GM19463 (cell line): ENCODE measurements around the gene MKNK2.

Source experiments
- ATAC-seq: cut with Tn5 transposase; IDR thresholded peaks from one replicate; pipeline ENCODE4 v1.9.1; 2021; ENCODE audit warnings: mild to moderate bottlenecking, moderate library complexity; ENCODE audit not compliant: unreplicated experiment

Gene MKNK2

GRCh38 chr19:2058570-2059421, 7.8 kb upstream of the MKNK2 start:
- no peak for ATAC-seq

GRCh38 chr19:2057484-2058469, 6.7 kb upstream of the MKNK2 start:
- ATAC-seq: no peak

- no peak for ATAC-seq
Measured at GRCh38 chr19:2056837-2057192, 5.8 kb upstream of the MKNK2 start.

GRCh38 chr19:2055931-2056836, 5.1 kb upstream of the MKNK2 start:
- ATAC-seq: no peak

- ATAC-seq: no peak
Measured at GRCh38 chr19:2054763-2055162, 3.7 kb upstream of the MKNK2 start.

GRCh38 chr19:2053601-2054389, 2.8 kb upstream of the MKNK2 start:
- ATAC-seq: no peak

GRCh38 chr19:2051773-2052704, 995 bp upstream of the MKNK2 start:
- no peak for ATAC-seq

GRCh38 chr19:2050349-2050990, 574 bp downstream of the MKNK2 start:
- ATAC-seq: no peak

- ATAC-seq: no peak
Measured at GRCh38 chr19:2049741-2050348, 1.2 kb downstream of the MKNK2 start.

GRCh38 chr19:2048959-2049740, 1.9 kb downstream of the MKNK2 start:
- ATAC-seq: no peak

- ATAC-seq: no peak
Measured at GRCh38 chr19:2048104-2048958, 2.7 kb downstream of the MKNK2 start.

GRCh38 chr19:2047449-2048103, 3.5 kb downstream of the MKNK2 start:
- ATAC-seq: no peak

- ATAC-seq: no peak
Measured at GRCh38 chr19:2047076-2047448, 4.0 kb downstream of the MKNK2 start.

- no peak for ATAC-seq
Measured at GRCh38 chr19:2046046-2046907, 4.8 kb downstream of the MKNK2 start.

GRCh38 chr19:2045501-2046045, 5.5 kb downstream of the MKNK2 start:
- ATAC-seq: no peak
